Measurements from ENCODE around the gene GDI2.
"Not testable (repeated sequence)": the region's sequence is repeated elsewhere in the genome, so short reads cannot be mapped to it uniquely, and the experiment has no call there.

Gene GDI2

GRCh38 chr10:5830629-5831445 is 17.6 kb upstream of the GDI2 start:
- CTCF ChIA-PET = interaction anchor here (1.1 kb wide), 2 partner anchors 9 to 11 kb away, joined by 3 to 4 read pairs; no protein-coding TSS in a partner anchor
- H3K4me3 ChIP-seq (ENCODE audit: low read depth, low read length) = no peak overlapping the region
- DNase-seq (ENCODE audit: low read depth, low spot score) = no peak
- POLR2A ChIA-PET = no interaction called here
- no peak for TF ChIP-seq CTCF (IDR thresholded peaks at IDR 0.05; ENCODE audit: insufficient read depth, low read length, missing control alignments)

- ChIA-PET POLR2A (no interaction called here), CTCF (no interaction called here)
- TF ChIP-seq CTCF (IDR thresholded peaks at IDR 0.05; ENCODE audit: insufficient read depth, low read length, missing control alignments) = no peak
- no peak for DNase-seq (ENCODE audit: low read depth, low spot score)
- H3K4me3 ChIP-seq (ENCODE audit: low read depth, low read length) = no peak overlapping the region
Observed at GRCh38 chr10:5829267-5829666, 16.0 kb upstream of the GDI2 start.

GRCh38 chr10:5828725-5829124 is 15.5 kb upstream of the GDI2 start:
- TF ChIP-seq CTCF (IDR thresholded peaks at IDR 0.05; ENCODE audit: insufficient read depth, low read length, missing control alignments) = no peak
- DNase-seq (ENCODE audit: low read depth, low spot score) = no peak
- CTCF ChIA-PET = interaction anchor here (1.0 kb wide), 1 partner anchor 33 kb away, joined by 3 read pairs; no protein-coding TSS in a partner anchor
- no peak overlapping the region for H3K4me3 ChIP-seq (ENCODE audit: low read depth, low read length)
- POLR2A ChIA-PET = no interaction called here

GRCh38 chr10:5827841-5828240 is 14.6 kb upstream of the GDI2 start:
- DNase-seq (ENCODE audit: low read depth, low spot score) = no peak
- ChIA-PET CTCF (interaction anchor here (1.0 kb wide), 1 partner anchor 32 kb away, joined by 3 read pairs; no protein-coding TSS in a partner anchor), POLR2A (no interaction called here)
- no peak for TF ChIP-seq CTCF (IDR thresholded peaks at IDR 0.05; ENCODE audit: insufficient read depth, low read length, missing control alignments)
- H3K4me3 ChIP-seq (ENCODE audit: low read depth, low read length) = no peak overlapping the region

- H3K4me3 ChIP-seq (ENCODE audit: low read depth, low read length); DNase-seq (ENCODE audit: low read depth, low spot score); POLR2A ChIA-PET: not testable (repeated sequence)
- CTCF ChIA-PET = interaction anchor here (0.8 kb wide), 1 partner anchor 15 kb away, joined by 3 read pairs; no protein-coding TSS in a partner anchor
Observed at GRCh38 chr10:5826511-5826910, 13.3 kb upstream of the GDI2 start.

- ChIA-PET CTCF (interaction anchor here (0.6 to 1.4 kb wide), 3 partner anchors 12 to 542 kb away, joined by 3 to 4 read pairs (median 3); no protein-coding TSS in a partner anchor), POLR2A (no interaction called here)
- no peak for TF ChIP-seq CTCF (IDR thresholded peaks at IDR 0.05; ENCODE audit: insufficient read depth, low read length, missing control alignments)
- no peak for DNase-seq (ENCODE audit: low read depth, low spot score)
- H3K4me3 ChIP-seq (ENCODE audit: low read depth, low read length) = no peak overlapping the region
Observed at GRCh38 chr10:5818894-5819293, 5.7 kb upstream of the GDI2 start.

- no peak overlapping the region for H3K4me3 ChIP-seq (ENCODE audit: low read depth, low read length)
- no peak for TF ChIP-seq CTCF (IDR thresholded peaks at IDR 0.05; ENCODE audit: insufficient read depth, low read length, missing control alignments)
- DNase-seq (ENCODE audit: low read depth, low spot score) = no peak
- ChIA-PET CTCF (no interaction called here), POLR2A (no interaction called here)
Observed at GRCh38 chr10:5818048-5818331, 4.8 kb upstream of the GDI2 start.

All from AG04449 (cell line).